WTC11 (cell line): Measurements from ENCODE around the gene HORMAD1.

Experiments
- ATF6 ChIP-seq: sonication (generic); formaldehyde crosslinking; IDR thresholded peaks from 2 replicates; pipeline ENCODE4 v1.8.1; 2023; ENCODE audit warnings: mild to moderate bottlenecking, missing genetic modification reagents
- CTCF ChIP-seq: fragments of 200-600 bp; IDR thresholded peaks from 2 replicates; pipeline ENCODE4 v1.8.0; 2022; ENCODE audit warnings: antibody characterized with exemption
- ESRRA ChIP-seq: sonication (generic); formaldehyde crosslinking; IDR thresholded peaks from 2 replicates; pipeline ENCODE4 v1.8.1; 2022; ENCODE audit warnings: mild to moderate bottlenecking, missing genetic modification reagents, borderline replicate concordance
- PREB ChIP-seq: sonication (generic); formaldehyde crosslinking; IDR thresholded peaks from 2 replicates; pipeline ENCODE4 v1.8.1; 2022; ENCODE audit warnings: mild to moderate bottlenecking, missing genetic modification reagents, moderate library complexity, borderline replicate concordance
- ZNF263 ChIP-seq: sonication (generic); formaldehyde crosslinking; IDR thresholded peaks from 2 replicates; pipeline ENCODE4 v1.8.1; 2022; ENCODE audit warnings: low read depth, mild to moderate bottlenecking, moderate library complexity, missing genetic modification reagents

GRCh38 chr1:150650193-150650592 lies 70.5 kb downstream of the HORMAD1 start:
- no peak for TF ChIP-seq ZNF263 (CRISPR knock-in tag)
- TF ChIP-seq PREB: no peak
- TF ChIP-seq ATF6 (CRISPR knock-in tag): no peak
- TF ChIP-seq CTCF: no peak
- no peak for TF ChIP-seq ESRRA (CRISPR knock-in tag)
